NCI-H526 treated with DMSO at 0.1 percent for 48 hours (cell line): ENCODE data around the gene SMYD4.
"Not testable (repeated sequence)": the region's sequence is repeated elsewhere in the genome, so short reads cannot be mapped to it uniquely, and the experiment has no call there.

Experiments
- DNase-seq: peaks from one replicate; lab custom pipeline; 2025; lab: John Stamatoyannopoulos, UW

SMYD4 gene

GRCh38 chr17:1820528-1821252, 9.0 kb downstream of the SMYD4 start:
- DNase-seq = no peak

- no peak for DNase-seq
Measured at GRCh38 chr17:1813088-1813487, 16.6 kb downstream of the SMYD4 start.

- no peak for DNase-seq
Measured at GRCh38 chr17:1810450-1811103, 19.1 kb downstream of the SMYD4 start.

- not testable (repeated sequence) for DNase-seq
Measured at GRCh38 chr17:1809815-1810214, 19.9 kb downstream of the SMYD4 start.

- no peak for DNase-seq
Measured at GRCh38 chr17:1808644-1809043, 21.1 kb downstream of the SMYD4 start.

- DNase-seq = no peak
Measured at GRCh38 chr17:1807890-1808289, 21.8 kb downstream of the SMYD4 start.

- DNase-seq = no peak
Measured at GRCh38 chr17:1803280-1803679, 26.4 kb downstream of the SMYD4 start.

- no peak for DNase-seq
Measured at GRCh38 chr17:1802429-1802828, 27.3 kb downstream of the SMYD4 start.

- no peak for DNase-seq
Measured at GRCh38 chr17:1800712-1801111, 29.0 kb downstream of the SMYD4 start.

- no peak for DNase-seq
Measured at GRCh38 chr17:1800240-1800639, 29.5 kb downstream of the SMYD4 start.

- DNase-seq = not testable (repeated sequence)
Measured at GRCh38 chr17:1797846-1798245, 31.9 kb downstream of the SMYD4 start.

GRCh38 chr17:1797323-1797722, 32.4 kb downstream of the SMYD4 start:
- DNase-seq = no peak

GRCh38 chr17:1796800-1797199, 32.9 kb downstream of the SMYD4 start:
- no peak for DNase-seq

- peak; percentile 1 for DNase-seq
Measured at GRCh38 chr17:1793447-1793806, 36.3 kb downstream of the SMYD4 start.

GRCh38 chr17:1792495-1793446, 36.9 kb downstream of the SMYD4 start:
- DNase-seq = peak; percentile 4

GRCh38 chr17:1789936-1790335, 39.8 kb downstream of the SMYD4 start:
- no peak for DNase-seq

GRCh38 chr17:1787301-1787902, 42.3 kb downstream of the SMYD4 start:
- no peak for DNase-seq

- no peak for DNase-seq
Measured at GRCh38 chr17:1786708-1787107, 43.0 kb downstream of the SMYD4 start.

GRCh38 chr17:1785930-1786329, 43.8 kb downstream of the SMYD4 start:
- DNase-seq = no peak

GRCh38 chr17:1783834-1784611, 45.7 kb downstream of the SMYD4 start:
- DNase-seq = peak; percentile 1

- no peak for DNase-seq
Measured at GRCh38 chr17:1783271-1783670, 46.4 kb downstream of the SMYD4 start.
